ENCODE results near the gene CBR4. TPM values are rescaled to one million over a fixed set of nuclear protein-coding genes. Genes with fewer than 3 reads are reported as not detected.

CBR4 gene
- total RNA-seq, 1 experiment from 2014 or later = 33.6 TPM

- Histone ChIP-seq H4K91ac (ENCODE audit: insufficient read length, low read depth, low read length) (no peak overlapping the region), H3K14ac (ENCODE audit: insufficient read depth, low read length) (no peak overlapping the region; the same call in 1 of the 2 replicates), H2BK120ac (ENCODE audit: low read depth, low read length, poor library complexity, severe bottlenecking) (no peak overlapping the region), H3K4me1 (ENCODE audit: insufficient read depth, low read length) (no peaks in the 10 kb centered on the region), H2AFZ (ENCODE audit: low read length) (no peak overlapping the region), H3K79me1 (ENCODE audit: insufficient read depth, low read depth, low read length, poor library complexity, severe bottlenecking) (no peaks in the 10 kb centered on the region), H3K18ac (ENCODE audit: insufficient read length, low read depth, low read length) (no peak overlapping the region), H3K56ac (ENCODE audit: insufficient read length, low read depth, low read length) (no peak overlapping the region), H3K9me3 (ENCODE audit: control insufficient read depth, low read depth, low read length) (no peaks in the 10 kb centered on the region), H3K9ac (ENCODE audit: extremely low read depth, insufficient read length, low read length) (no peak overlapping the region), H2BK12ac (ENCODE audit: insufficient read length, low read depth, low read length) (no peak overlapping the region), H4K20me1 (ENCODE audit: control insufficient read depth, insufficient read depth, insufficient read length) (no peaks in the 10 kb centered on the region), H3T11ph (ENCODE audit: low read length) (no peak overlapping the region), H2AK5ac (ENCODE audit: insufficient read length, low read length) (no peak overlapping the region), H3K23me2 (ENCODE audit: insufficient read length, low read depth, low read length, poor library complexity, severe bottlenecking) (no peaks in the 10 kb centered on the region), H2BK15ac (ENCODE audit: low read depth, low read length) (no peak overlapping the region), H3K23ac (ENCODE audit: insufficient read length, low read depth, low read length) (no peak overlapping the region), H2BK5ac (ENCODE audit: insufficient read length, low read length) (no peak overlapping the region), H4K5ac (ENCODE audit: insufficient read length, low read depth, low read length) (no peak overlapping the region), H2BK20ac (ENCODE audit: low read depth, low read length, poor library complexity, severe bottlenecking) (no peak overlapping the region), H3K4ac (ENCODE audit: low read depth, low read length) (no peak overlapping the region), H3K27ac (ENCODE audit: insufficient read length, low read depth, low read length) (no peak overlapping the region), H3K79me2 (ENCODE audit: insufficient read depth, low read length) (no peaks in the 10 kb centered on the region), H3K27me3 (ENCODE audit: insufficient read depth, low read length) (no peaks in the 10 kb centered on the region), H4K8ac (replicated peaks; ENCODE audit: insufficient read length, low read depth, low read length) (no peak overlapping the region), H3K4me2 (ENCODE audit: insufficient read depth, insufficient read length, low read length) (no peak overlapping the region)
- Mint-ChIP-seq H3K4me1 (no peaks in the 10 kb centered on the region), H3K36me3 (ENCODE audit: insufficient read depth in 1 of 3, low read depth in 3 of 3) (no peaks in the 10 kb centered on the region), H3K27me3 (ENCODE audit: low read depth) (no peaks in the 10 kb centered on the region), H3K27ac (peak overlapping the region in 2 of 3 experiments; percentile 12 to 24; a peak in 1 of 7 replicates), H3K9me3 (no peaks in the 10 kb centered on the region), H3K4me3 (no peak overlapping the region)
- DNase-seq = no peak
- WGBS (ENCODE audit: extremely low coverage, insufficient read length, low lambda C conversion rate) = no CpG with 5 or more reads among the region's 22 CpGs
- TF ChIP-seq CTCF (conservative IDR thresholded peaks at IDR 0.05) = no peak
Observed at GRCh38 chr4:169059306-169060211, 49.5 kb upstream of the CBR4 start.
